Measurements from ENCODE around the gene MTMR3.

Gene MTMR3

DNA sequence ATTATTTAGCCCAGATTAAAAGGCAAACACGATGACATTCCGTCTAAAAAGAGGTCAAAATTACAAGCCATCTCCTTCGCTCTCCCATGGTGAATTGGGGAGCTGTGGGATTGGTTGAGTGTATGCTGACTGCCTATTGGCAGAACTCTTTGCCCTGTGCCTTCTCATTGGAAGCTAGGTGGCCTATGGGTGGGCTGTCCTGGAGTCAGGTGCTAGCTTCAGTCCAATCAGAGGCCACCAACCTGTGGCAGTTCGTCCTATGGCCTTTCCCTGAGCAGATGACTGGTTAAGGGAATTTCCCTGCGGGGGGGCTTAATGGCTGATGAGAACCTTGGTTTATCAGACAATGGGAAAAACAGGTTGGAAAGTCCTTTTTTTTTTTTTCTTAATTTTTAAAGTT, 3.2 kb upstream of the MTMR3 start:
- no peak overlapping the region for H3K4me3 ChIP-seq (replicated peaks; ENCODE audit: low read depth, low read length)
- DNase-seq (ENCODE audit: extremely low read depth, low read depth), result no peak
- TF ChIP-seq, protein P1, sequence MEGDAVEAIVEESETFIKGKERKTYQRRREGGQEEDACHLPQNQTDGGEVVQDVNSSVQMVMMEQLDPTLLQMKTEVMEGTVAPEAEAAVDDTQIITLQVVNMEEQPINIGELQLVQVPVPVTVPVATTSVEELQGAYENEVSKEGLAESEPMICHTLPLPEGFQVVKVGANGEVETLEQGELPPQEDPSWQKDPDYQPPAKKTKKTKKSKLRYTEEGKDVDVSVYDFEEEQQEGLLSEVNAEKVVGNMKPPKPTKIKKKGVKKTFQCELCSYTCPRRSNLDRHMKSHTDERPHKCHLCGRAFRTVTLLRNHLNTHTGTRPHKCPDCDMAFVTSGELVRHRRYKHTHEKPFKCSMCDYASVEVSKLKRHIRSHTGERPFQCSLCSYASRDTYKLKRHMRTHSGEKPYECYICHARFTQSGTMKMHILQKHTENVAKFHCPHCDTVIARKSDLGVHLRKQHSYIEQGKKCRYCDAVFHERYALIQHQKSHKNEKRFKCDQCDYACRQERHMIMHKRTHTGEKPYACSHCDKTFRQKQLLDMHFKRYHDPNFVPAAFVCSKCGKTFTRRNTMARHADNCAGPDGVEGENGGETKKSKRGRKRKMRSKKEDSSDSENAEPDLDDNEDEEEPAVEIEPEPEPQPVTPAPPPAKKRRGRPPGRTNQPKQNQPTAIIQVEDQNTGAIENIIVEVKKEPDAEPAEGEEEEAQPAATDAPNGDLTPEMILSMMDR (IDR thresholded peaks at IDR 0.05; ENCODE audit: low read depth, low read length, missing control alignments), result no peak

DNA sequence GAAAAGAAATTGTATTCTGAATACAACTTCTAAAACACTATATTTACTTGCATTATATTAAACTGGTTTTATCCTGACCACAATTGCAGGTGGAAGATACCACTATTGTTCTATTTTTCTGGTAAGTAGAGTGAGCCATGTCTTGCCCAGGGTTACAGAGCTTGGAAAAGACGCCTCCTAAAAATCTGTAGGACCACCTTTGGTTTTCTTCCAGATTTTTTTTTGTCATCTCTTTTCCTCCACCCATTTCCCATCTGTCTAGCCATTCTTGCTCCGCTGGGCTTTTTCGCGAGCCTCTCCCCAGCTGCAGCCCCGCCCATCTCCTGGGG, 294 bp upstream of the MTMR3 start:
- peak overlapping the region; percentile 87 for H3K4me3 ChIP-seq (replicated peaks; ENCODE audit: low read depth, low read length)

DNA sequence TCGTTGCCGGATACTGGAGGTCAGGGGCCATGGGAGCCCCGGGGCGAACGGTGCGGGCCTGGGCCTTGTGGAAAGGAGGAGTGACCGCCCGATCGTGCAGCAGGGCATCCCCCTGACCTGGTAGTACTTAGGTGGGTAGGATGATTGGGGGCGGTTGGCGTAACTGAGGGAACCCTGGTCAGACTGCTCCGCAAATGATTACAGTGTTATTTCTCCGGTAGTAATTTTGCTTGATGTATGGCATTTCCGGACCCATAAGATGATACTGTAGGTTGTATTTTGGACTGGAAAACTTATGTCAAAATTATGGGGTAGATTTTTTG, 762 bp downstream of the MTMR3 start:
- TF ChIP-seq, protein P1 (IDR thresholded peaks at IDR 0.05; ENCODE audit: low read depth, low read length, missing control alignments), result no peak
- DNase-seq (ENCODE audit: extremely low read depth, low read depth), result no peak
- H3K4me3 ChIP-seq (replicated peaks; ENCODE audit: low read depth, low read length), result peak overlapping the region; percentile 87

More for the DNA sequence above, 294 bp upstream of the MTMR3 start:
- TF ChIP-seq, protein P1 (IDR thresholded peaks at IDR 0.05; ENCODE audit: low read depth, low read length, missing control alignments), result no peak
- no peak for DNase-seq (ENCODE audit: extremely low read depth, low read depth)

DNA sequence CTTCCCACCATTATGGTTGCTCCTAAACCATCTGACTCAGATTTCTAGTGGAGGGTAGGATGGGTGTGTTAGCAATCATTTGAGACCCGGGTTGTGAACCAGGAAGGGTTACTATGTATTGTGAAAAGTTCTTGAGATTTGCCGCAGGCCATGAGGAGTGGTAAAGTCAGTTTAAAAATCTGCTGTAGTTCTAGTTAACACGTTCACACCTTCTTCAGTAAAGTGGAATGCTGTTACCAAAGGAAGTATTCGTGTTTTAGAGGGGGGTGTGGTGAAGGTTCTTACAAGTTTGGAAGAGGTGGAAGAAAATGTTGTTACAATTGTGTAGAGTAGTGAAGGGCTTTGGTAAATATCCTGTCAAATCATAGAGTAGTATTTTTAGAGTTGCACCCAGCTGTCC, 2.6 kb downstream of the MTMR3 start:
- TF ChIP-seq, protein P1 (IDR thresholded peaks at IDR 0.05; ENCODE audit: low read depth, low read length, missing control alignments), result no peak
- no peak for DNase-seq (ENCODE audit: extremely low read depth, low read depth)
- H3K4me3 ChIP-seq (replicated peaks; ENCODE audit: low read depth, low read length), result no peak overlapping the region

DNA sequence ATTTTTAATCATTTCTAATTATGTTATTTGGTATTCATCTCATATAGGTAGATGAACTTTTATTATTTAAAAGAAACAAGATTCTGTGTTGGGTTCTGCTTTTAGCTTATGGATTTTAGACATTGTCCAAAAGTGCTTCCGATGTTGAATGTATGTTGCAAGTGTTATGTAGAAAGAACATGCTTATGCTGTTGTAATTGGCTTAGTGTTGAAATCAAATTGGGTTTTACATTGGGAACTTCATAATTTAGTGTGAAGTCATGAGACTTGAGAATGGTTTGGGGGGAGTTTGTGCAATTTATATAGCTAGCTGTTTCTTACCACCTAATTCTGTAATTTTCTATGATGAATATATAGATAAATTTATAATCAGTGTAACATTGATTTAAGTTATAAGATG, 3.6 kb downstream of the MTMR3 start:
- DNase-seq (ENCODE audit: extremely low read depth, low read depth), result no peak
- TF ChIP-seq, protein P1 (IDR thresholded peaks at IDR 0.05; ENCODE audit: low read depth, low read length, missing control alignments), result no peak
- no peak overlapping the region for H3K4me3 ChIP-seq (replicated peaks; ENCODE audit: low read depth, low read length)

DNA sequence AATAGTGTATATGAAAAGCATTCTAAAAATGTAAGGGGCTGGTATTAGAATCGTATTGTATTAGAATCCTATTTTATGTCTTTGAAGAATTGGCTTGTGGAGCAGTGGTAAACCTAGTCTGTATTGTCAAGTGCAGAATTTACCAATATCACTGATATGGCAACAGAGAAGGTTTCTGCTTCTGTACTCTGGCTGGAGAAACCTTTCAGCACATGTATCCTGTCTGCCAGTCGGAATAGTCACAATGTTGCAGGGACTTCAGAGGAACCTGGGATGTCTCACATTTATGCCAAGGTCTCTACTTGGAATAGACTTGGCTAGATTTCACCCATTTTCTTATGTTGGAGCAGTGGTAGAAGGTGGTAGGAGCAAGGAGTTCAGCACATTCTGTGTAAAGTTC, 4.4 kb downstream of the MTMR3 start:
- TF ChIP-seq, protein P1 (IDR thresholded peaks at IDR 0.05; ENCODE audit: low read depth, low read length, missing control alignments), result no peak
- H3K4me3 ChIP-seq (replicated peaks; ENCODE audit: low read depth, low read length), result no peak overlapping the region
- no peak for DNase-seq (ENCODE audit: extremely low read depth, low read depth)

DNA sequence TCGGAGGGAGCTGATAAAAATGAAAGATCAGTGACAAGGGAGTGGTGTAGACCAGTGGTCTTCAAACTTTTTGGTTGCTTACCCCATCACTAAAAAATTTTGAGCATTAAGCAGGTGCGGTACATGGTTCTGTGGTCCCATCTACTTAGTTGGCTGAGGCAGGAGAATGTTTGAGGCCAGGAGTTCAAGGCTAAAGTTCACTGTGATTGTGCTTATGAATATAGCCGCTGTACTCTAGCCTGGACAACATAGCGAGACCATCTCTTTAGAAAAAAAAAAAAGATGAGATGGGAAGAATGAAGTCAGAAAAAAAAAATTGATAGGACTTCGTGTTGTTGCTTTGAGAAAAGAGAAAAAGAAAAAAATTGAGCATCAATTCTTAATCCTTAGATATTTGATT, 7.8 kb downstream of the MTMR3 start:
- TF ChIP-seq, protein P1 (IDR thresholded peaks at IDR 0.05; ENCODE audit: low read depth, low read length, missing control alignments), result no peak
- no peak overlapping the region for H3K4me3 ChIP-seq (replicated peaks; ENCODE audit: low read depth, low read length)
- no peak for DNase-seq (ENCODE audit: extremely low read depth, low read depth)
